Uterus (tissue), 2 donors: ENCODE data around the gene GPD1L.

Experiments
- POLR2A ChIP-seq, 2 donors: fragments of 450-650 bp; IDR thresholded peaks; one replicate each; pipeline ENCODE4 v1.6.1; 2016; ENCODE audit warnings: antibody characterized with exemption in 2 of 2, mild to moderate bottlenecking in 1 of 2, moderate library complexity in 1 of 2
- TF ChIP-seq, protein P1 (sequence below), 4 experiments: fragments of 200-600 bp in 2 of 4; fragments of 450-650 bp in 2 of 4; sonication (generic) in 2 of 4; IDR thresholded peaks; one replicate each; pipeline ENCODE4 v1.5.1; 2016 to 2019; ENCODE audit warnings: antibody characterized with exemption in 4 of 4, mild to moderate bottlenecking in 2 of 4, moderate library complexity in 1 of 4

DNA sequence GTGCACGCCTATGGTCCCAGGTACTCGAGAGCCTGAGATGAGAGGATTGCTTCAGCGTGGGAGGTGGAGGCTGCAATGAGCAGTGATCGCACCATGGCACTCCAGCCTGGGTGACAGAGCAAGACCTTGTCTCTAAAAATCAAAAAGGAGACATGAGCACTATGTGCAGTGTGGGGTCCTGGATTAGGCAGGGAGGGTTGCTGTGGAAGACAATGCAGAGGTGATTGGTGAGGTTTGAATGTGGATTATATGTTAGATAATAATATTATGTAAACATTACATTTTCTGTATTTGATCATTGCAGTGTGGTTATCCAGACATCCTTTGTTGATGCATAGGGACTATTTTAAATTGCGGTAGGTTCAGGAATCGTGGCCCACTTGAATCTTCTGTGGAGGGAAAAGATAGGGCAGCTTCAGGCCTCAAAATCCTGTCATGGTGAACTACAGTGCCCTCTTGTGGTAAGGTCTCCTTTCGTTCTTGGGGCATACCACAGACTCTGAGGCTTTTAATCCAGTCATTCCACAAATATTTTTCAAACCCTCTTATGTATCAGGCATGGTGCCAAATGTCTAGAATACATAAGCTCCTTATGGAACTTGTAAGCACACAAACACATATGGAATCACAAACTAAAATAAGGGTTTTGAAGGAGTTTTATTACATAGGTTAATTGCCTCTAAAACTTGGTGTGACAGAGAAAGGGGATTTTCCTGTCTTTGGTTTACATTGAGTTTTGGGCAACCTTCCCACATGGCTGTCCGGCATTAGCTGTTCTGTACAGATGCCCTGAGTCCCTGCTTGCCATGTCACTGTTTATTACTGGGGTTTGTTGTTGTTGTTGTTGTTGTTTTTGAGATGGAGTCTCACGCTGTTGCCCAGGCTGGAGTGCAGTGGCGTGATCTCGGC is 37.7 kb downstream of the GPD1L start:
- TF ChIP-seq, protein P1, sequence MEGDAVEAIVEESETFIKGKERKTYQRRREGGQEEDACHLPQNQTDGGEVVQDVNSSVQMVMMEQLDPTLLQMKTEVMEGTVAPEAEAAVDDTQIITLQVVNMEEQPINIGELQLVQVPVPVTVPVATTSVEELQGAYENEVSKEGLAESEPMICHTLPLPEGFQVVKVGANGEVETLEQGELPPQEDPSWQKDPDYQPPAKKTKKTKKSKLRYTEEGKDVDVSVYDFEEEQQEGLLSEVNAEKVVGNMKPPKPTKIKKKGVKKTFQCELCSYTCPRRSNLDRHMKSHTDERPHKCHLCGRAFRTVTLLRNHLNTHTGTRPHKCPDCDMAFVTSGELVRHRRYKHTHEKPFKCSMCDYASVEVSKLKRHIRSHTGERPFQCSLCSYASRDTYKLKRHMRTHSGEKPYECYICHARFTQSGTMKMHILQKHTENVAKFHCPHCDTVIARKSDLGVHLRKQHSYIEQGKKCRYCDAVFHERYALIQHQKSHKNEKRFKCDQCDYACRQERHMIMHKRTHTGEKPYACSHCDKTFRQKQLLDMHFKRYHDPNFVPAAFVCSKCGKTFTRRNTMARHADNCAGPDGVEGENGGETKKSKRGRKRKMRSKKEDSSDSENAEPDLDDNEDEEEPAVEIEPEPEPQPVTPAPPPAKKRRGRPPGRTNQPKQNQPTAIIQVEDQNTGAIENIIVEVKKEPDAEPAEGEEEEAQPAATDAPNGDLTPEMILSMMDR (IDR thresholded peaks at IDR 0.05): peak; percentile 74 to 82 (median 79)
- no peak for TF ChIP-seq POLR2A (IDR thresholded peaks at IDR 0.05)
